SK-N-SH (cell line): ENCODE results near the gene SRSF10. TPM values are rescaled to one million over a fixed set of nuclear protein-coding genes. Genes with fewer than 3 reads are reported as not detected.

Experiments
- CTCF ChIA-PET: fragments of 300-600, 350-600 bp; formaldehyde crosslinking; extraction: SDS; loops from one replicate; lab custom pipeline; 2021; lab: Yijun Ruan, JAX
- POLR2A ChIA-PET: fragments of 350-600 bp; sonication (Branson Sonifier 250); formaldehyde crosslinking; extraction: SDS; loops from one replicate; lab custom pipeline; 2020; ENCODE audit warnings: antibody characterized with exemption, inconsistent platforms; lab: Yijun Ruan, JAX
- DNase-seq: peaks from one replicate; pipeline ENCODE4 v3.0.0; 2012
- H2AFZ ChIP-seq: fragments of 200-600 bp; sonication (generic); 2 replicates; pipeline ENCODE4 v1.8.1; 2016; ENCODE audit warnings: antibody characterized with exemption, mild to moderate bottlenecking, low read depth
- H3F3A ChIP-seq: fragments of 200-600 bp; sonication (generic); replicated peaks from 2 replicates; pipeline ENCODE3; 2016; ENCODE audit warnings: antibody characterized with exemption, mild to moderate bottlenecking; ENCODE audit not compliant: insufficient read depth
- H3K27ac ChIP-seq, 2 experiments: fragments of 200-500 bp in 1 of 2; fragments of 200-600 bp in 1 of 2; sonication (Bioruptor generic) in 1 of 2; sonication (generic), shearing (Covaris generic) in 1 of 2; 2 replicates each; pipeline versions ENCODE4 v1.5.1 to v1.6.1; 2014 to 2016; ENCODE audit warnings: low read depth in 2 of 2, inconsistent platforms in 1 of 2, low read length in 1 of 2, mild to moderate bottlenecking in 1 of 2, mixed read lengths in 1 of 2
- H3K27me3 ChIP-seq: fragments of 200-600 bp; sonication (generic), shearing (Covaris generic); 2 replicates; pipeline ENCODE4 v1.6.1; 2016; ENCODE audit warnings: mixed run types; ENCODE audit not compliant: insufficient read depth
- H3K36me3 ChIP-seq, 2 experiments: fragments of 200-500 bp in 1 of 2; fragments of 200-600 bp in 1 of 2; sonication (Bioruptor generic) in 1 of 2; sonication (generic) in 1 of 2; replicated peaks in 1 of 2; 2 replicates each; pipeline versions ENCODE3 to v1.5.1; 2014 to 2016; ENCODE audit warnings: low read length in 1 of 2, mild to moderate bottlenecking in 1 of 2; ENCODE audit not compliant: insufficient read depth in 2 of 2, control insufficient read depth in 1 of 2
- H3K4me1 ChIP-seq, 2 experiments: fragments of 200-500 bp in 1 of 2; fragments of 200-600 bp in 1 of 2; sonication (Bioruptor generic) in 1 of 2; sonication (generic), shearing (Covaris generic) in 1 of 2; 2 replicates each; pipeline versions ENCODE4 v1.5.1 to v1.6.1; 2014 to 2016; ENCODE audit warnings: low read depth in 1 of 2, low read length in 1 of 2, mixed run types in 1 of 2; ENCODE audit not compliant: insufficient read depth in 2 of 2, control insufficient read depth in 1 of 2
- H3K4me2 ChIP-seq: fragments of 200-600 bp; sonication (generic), shearing (Covaris generic); 2 replicates; pipeline ENCODE4 v1.6.1; 2017; ENCODE audit warnings: mixed run types
- H3K4me3 ChIP-seq, 2 experiments: fragments of 200-500 bp in 1 of 2; fragments of 200-600 bp in 1 of 2; sonication (Bioruptor generic) in 1 of 2; sonication (generic), shearing (Covaris generic) in 1 of 2; 2 replicates each; pipeline versions ENCODE4 v1.5.1 to v1.8.1; 2014 to 2016; ENCODE audit warnings: low read depth in 2 of 2, inconsistent platforms in 1 of 2, low read length in 1 of 2, mild to moderate bottlenecking in 1 of 2, mixed read lengths in 1 of 2, moderate library complexity in 1 of 2
- H3K79me2 ChIP-seq: fragments of 200-600 bp; sonication (generic); 2 replicates; pipeline ENCODE4 v1.8.1; 2017; ENCODE audit warnings: mild to moderate bottlenecking; ENCODE audit not compliant: insufficient read depth
- H3K9ac ChIP-seq: fragments of 200-600 bp; sonication (generic); 2 replicates; pipeline ENCODE4 v1.6.1; 2017; ENCODE audit warnings: mixed run types
- H3K9me2 ChIP-seq: fragments of 200-600 bp; sonication (generic); 2 replicates; pipeline ENCODE4 v1.6.1; 2017; ENCODE audit warnings: mixed run types
- H3K9me3 ChIP-seq: fragments of 200-600 bp; sonication (generic); 2 replicates; pipeline ENCODE4 v1.6.1; 2017; ENCODE audit warnings: mixed run types, mild to moderate bottlenecking, moderate library complexity
- H4K20me1 ChIP-seq: fragments of 200-600 bp; sonication (generic); 2 replicates; pipeline ENCODE4 v1.6.1; 2017; ENCODE audit warnings: mild to moderate bottlenecking, mixed run types; ENCODE audit not compliant: insufficient read depth
- CHD2 ChIP-seq: fragments of 150-350 bp; IDR thresholded peaks from 2 replicates; pipeline ENCODE4 v1.6.1; 2018; ENCODE audit warnings: low read length; ENCODE audit not compliant: partially characterized antibody
- EP300 ChIP-seq, 2 experiments: IDR thresholded peaks; 2 replicates each; pipeline versions ENCODE4 v1.4.0 to v1.6.1; 2012; ENCODE audit warnings: borderline replicate concordance in 1 of 2, low read depth in 1 of 2, low read length in 1 of 2
- FOSL2 ChIP-seq: IDR thresholded peaks from 2 replicates; pipeline ENCODE4 v1.4.0; 2012; ENCODE audit warnings: low read depth, mild to moderate bottlenecking, moderate library complexity, borderline replicate concordance
- FOXJ3 ChIP-seq: sonication (generic); formaldehyde crosslinking; IDR thresholded peaks from 2 replicates; pipeline ENCODE4 v1.5.1; 2020; ENCODE audit warnings: mild to moderate bottlenecking, missing genetic modification reagents
- FOXM1 ChIP-seq: IDR thresholded peaks from 2 replicates; pipeline ENCODE4 v1.4.0; 2012; ENCODE audit warnings: low read depth, mild to moderate bottlenecking
- JUND ChIP-seq: IDR thresholded peaks from 2 replicates; pipeline ENCODE4 v1.4.0; 2012
- MEF2A ChIP-seq: IDR thresholded peaks from 2 replicates; pipeline ENCODE4 v1.4.0; 2012; ENCODE audit warnings: low read depth, borderline replicate concordance
- NFIC ChIP-seq: IDR thresholded peaks from 2 replicates; pipeline ENCODE4 v1.4.0; 2012; ENCODE audit warnings: borderline replicate concordance
- NRF1 ChIP-seq: IDR thresholded peaks from 2 replicates; pipeline ENCODE4 v1.6.1; 2012; ENCODE audit warnings: low read depth, mild to moderate bottlenecking, low read length
- RFX5 ChIP-seq: IDR thresholded peaks from 2 replicates; pipeline ENCODE4 v1.6.1; 2012; ENCODE audit warnings: mild to moderate bottlenecking, improper control_type of control experiment, low read length
- RXRA ChIP-seq: IDR thresholded peaks from 2 replicates; pipeline ENCODE4 v1.4.0; 2012; ENCODE audit warnings: low read depth, mild to moderate bottlenecking, borderline replicate concordance
- TEAD4 ChIP-seq: IDR thresholded peaks from 2 replicates; pipeline ENCODE4 v1.4.0; 2012; ENCODE audit warnings: mild to moderate bottlenecking, borderline replicate concordance; ENCODE audit not compliant: insufficient read depth
- YY1 ChIP-seq: IDR thresholded peaks from 2 replicates; pipeline ENCODE4 v1.4.0; 2012; ENCODE audit warnings: low read depth, mild to moderate bottlenecking
- WGBS: methylation state at CpG from one replicate; pipeline ENCODE4 v1.1.6; 2017; ENCODE audit warnings: low lambda C conversion rate; 5-methylcytosine and 5-hydroxymethylcytosine counted together
- polyA plus RNA-seq, 3 experiments: library from polyadenylated mRNA; depleted of rRNA; stranded (reverse); fragments of >200 nt; gene quantifications; 2 replicates each; pipeline ENCODE4 v1.2.3, GENCODE V29; 2012
- TF ChIP-seq, protein P1 (sequence below): fragments of 150-350 bp; IDR thresholded peaks from 2 replicates; pipeline ENCODE4 v1.6.1; 2017; ENCODE audit warnings: antibody characterized with exemption, low read length, low read depth, borderline replicate concordance
- TF ChIP-seq, protein P2 (sequence below): IDR thresholded peaks from 2 replicates; pipeline ENCODE4; 2012
- TF ChIP-seq, protein P3 (sequence below): IDR thresholded peaks from 2 replicates; pipeline ENCODE4 v1.4.0; 2012; ENCODE audit warnings: low read depth
- TF ChIP-seq, protein P4 (sequence below): fragments of 200-600 bp; sonication (generic); IDR thresholded peaks from 2 replicates; pipeline ENCODE4 v1.6.1; 2017; ENCODE audit warnings: antibody characterized with exemption, mild to moderate bottlenecking, moderate library complexity
- TF ChIP-seq, protein P5 (sequence below): IDR thresholded peaks from 2 replicates; pipeline ENCODE4 v1.4.0; 2012; ENCODE audit warnings: low read depth, borderline replicate concordance
- TF ChIP-seq, protein P6 (sequence below): fragments of 150-350 bp; IDR thresholded peaks from 2 replicates; pipeline ENCODE4 v1.6.1; 2016; ENCODE audit warnings: mild to moderate bottlenecking, low read depth, low read length
- TF ChIP-seq, protein P7 (sequence below): IDR thresholded peaks from 2 replicates; pipeline ENCODE4 v1.4.0; 2012; ENCODE audit warnings: low read depth, borderline replicate concordance

The SRSF10 gene
- polyA plus RNA-seq, 1 of the 3 experiments (the other 2 are of a cell fraction), result 79.8 TPM

DNA sequence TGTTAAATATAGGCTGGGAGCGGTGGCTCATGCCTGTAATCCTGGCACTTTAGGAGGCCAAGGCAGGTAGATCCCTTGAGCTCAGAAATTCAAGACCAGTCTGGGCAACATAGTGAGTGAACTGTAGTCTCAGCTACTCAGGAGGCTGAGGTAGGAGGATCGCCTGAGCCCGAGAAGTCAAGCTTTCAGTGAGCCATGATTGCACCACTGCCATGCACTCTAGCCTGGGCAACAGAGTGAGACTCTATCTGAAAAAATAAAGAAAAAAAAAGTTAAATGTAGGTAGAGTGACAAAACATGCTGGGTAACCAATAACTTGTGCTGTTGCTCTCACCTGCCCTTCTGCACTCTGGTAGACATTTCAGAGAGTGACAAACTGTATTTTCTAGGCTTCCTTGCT, 25.0 kb upstream of the SRSF10 start:
- H3K9ac ChIP-seq, result no peak overlapping the region
- H3F3A ChIP-seq, result peaks cover 10% of the 10 kb centered on the region
- H3K9me2 ChIP-seq, result no peaks in the 10 kb centered on the region
- H2AFZ ChIP-seq, result no peak overlapping the region
- TF ChIP-seq, protein P1, sequence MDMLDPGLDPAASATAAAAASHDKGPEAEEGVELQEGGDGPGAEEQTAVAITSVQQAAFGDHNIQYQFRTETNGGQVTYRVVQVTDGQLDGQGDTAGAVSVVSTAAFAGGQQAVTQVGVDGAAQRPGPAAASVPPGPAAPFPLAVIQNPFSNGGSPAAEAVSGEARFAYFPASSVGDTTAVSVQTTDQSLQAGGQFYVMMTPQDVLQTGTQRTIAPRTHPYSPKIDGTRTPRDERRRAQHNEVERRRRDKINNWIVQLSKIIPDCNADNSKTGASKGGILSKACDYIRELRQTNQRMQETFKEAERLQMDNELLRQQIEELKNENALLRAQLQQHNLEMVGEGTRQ, result no peak
- no peak for TF ChIP-seq TEAD4
- TF ChIP-seq, protein P2, sequence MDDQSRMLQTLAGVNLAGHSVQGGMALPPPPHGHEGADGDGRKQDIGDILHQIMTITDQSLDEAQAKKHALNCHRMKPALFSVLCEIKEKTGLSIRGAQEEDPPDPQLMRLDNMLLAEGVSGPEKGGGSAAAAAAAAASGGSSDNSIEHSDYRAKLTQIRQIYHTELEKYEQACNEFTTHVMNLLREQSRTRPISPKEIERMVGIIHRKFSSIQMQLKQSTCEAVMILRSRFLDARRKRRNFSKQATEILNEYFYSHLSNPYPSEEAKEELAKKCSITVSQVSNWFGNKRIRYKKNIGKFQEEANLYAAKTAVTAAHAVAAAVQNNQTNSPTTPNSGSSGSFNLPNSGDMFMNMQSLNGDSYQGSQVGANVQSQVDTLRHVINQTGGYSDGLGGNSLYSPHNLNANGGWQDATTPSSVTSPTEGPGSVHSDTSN, result no peak
- TF ChIP-seq YY1, result no peak
- no peak for TF ChIP-seq MEF2A
- TF ChIP-seq, protein P3, sequence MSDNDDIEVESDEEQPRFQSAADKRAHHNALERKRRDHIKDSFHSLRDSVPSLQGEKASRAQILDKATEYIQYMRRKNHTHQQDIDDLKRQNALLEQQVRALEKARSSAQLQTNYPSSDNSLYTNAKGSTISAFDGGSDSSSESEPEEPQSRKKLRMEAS, result no peak
- no peak for TF ChIP-seq FOXM1
- TF ChIP-seq JUND, result no peak
- no peak for TF ChIP-seq EP300 (IDR thresholded peaks at IDR 0.05; ENCODE audit: borderline replicate concordance in 1 of 2, low read depth in 1 of 2, low read length in 1 of 2)
- no peak for TF ChIP-seq FOSL2
- no peak for TF ChIP-seq RFX5
- TF ChIP-seq NFIC, result no peak
- no peak for TF ChIP-seq NRF1
- TF ChIP-seq CHD2, result no peak
- TF ChIP-seq, protein P4, sequence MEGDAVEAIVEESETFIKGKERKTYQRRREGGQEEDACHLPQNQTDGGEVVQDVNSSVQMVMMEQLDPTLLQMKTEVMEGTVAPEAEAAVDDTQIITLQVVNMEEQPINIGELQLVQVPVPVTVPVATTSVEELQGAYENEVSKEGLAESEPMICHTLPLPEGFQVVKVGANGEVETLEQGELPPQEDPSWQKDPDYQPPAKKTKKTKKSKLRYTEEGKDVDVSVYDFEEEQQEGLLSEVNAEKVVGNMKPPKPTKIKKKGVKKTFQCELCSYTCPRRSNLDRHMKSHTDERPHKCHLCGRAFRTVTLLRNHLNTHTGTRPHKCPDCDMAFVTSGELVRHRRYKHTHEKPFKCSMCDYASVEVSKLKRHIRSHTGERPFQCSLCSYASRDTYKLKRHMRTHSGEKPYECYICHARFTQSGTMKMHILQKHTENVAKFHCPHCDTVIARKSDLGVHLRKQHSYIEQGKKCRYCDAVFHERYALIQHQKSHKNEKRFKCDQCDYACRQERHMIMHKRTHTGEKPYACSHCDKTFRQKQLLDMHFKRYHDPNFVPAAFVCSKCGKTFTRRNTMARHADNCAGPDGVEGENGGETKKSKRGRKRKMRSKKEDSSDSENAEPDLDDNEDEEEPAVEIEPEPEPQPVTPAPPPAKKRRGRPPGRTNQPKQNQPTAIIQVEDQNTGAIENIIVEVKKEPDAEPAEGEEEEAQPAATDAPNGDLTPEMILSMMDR, result no peak
- TF ChIP-seq, protein P5, sequence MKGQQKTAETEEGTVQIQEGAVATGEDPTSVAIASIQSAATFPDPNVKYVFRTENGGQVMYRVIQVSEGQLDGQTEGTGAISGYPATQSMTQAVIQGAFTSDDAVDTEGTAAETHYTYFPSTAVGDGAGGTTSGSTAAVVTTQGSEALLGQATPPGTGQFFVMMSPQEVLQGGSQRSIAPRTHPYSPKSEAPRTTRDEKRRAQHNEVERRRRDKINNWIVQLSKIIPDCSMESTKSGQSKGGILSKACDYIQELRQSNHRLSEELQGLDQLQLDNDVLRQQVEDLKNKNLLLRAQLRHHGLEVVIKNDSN, result no peak
- TF ChIP-seq, protein P6, sequence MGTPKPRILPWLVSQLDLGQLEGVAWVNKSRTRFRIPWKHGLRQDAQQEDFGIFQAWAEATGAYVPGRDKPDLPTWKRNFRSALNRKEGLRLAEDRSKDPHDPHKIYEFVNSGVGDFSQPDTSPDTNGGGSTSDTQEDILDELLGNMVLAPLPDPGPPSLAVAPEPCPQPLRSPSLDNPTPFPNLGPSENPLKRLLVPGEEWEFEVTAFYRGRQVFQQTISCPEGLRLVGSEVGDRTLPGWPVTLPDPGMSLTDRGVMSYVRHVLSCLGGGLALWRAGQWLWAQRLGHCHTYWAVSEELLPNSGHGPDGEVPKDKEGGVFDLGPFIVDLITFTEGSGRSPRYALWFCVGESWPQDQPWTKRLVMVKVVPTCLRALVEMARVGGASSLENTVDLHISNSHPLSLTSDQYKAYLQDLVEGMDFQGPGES, result no peak
- TF ChIP-seq RXRA, result no peak
- no peak for TF ChIP-seq FOXJ3 (CRISPR knock-in tag)
- TF ChIP-seq, protein P7, sequence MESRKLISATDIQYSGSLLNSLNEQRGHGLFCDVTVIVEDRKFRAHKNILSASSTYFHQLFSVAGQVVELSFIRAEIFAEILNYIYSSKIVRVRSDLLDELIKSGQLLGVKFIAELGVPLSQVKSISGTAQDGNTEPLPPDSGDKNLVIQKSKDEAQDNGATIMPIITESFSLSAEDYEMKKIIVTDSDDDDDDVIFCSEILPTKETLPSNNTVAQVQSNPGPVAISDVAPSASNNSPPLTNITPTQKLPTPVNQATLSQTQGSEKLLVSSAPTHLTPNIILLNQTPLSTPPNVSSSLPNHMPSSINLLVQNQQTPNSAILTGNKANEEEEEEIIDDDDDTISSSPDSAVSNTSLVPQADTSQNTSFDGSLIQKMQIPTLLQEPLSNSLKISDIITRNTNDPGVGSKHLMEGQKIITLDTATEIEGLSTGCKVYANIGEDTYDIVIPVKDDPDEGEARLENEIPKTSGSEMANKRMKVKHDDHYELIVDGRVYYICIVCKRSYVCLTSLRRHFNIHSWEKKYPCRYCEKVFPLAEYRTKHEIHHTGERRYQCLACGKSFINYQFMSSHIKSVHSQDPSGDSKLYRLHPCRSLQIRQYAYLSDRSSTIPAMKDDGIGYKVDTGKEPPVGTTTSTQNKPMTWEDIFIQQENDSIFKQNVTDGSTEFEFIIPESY, result no peak
- TF ChIP-seq, all 33 proteins: peak for 0
- Histone ChIP-seq H3K9me3 (0 out of 2 replicates have a peak, but pooled peaks cover 6% of the 10 kb centered on the region), H3K36me3 (no peaks in the 10 kb centered on the region), H3K27me3 (no peaks in the 10 kb centered on the region), H3K4me2 (no peak overlapping the region), H3K4me1 (peaks cover 0 to 12% of the 10 kb centered on the region in 2 experiments; a peak in 1 of 4 replicates), H3K4me3 (no peak overlapping the region), H3K79me2 (no peaks in the 10 kb centered on the region), H3K27ac (no peak overlapping the region), H4K20me1 (no peaks in the 10 kb centered on the region)
- 87% methylated on average over 3 of the region's 3 CpGs for WGBS
- no peak for DNase-seq
- ChIA-PET CTCF (no interaction called here), POLR2A (no interaction called here)
